Hypothalamus (tissue), 51 donors: ENCODE data around the gene CDKAL1.

Experiments used
- DNase-seq, 51 donors: peaks; one replicate each; lab custom pipeline; 2025; lab: John Stamatoyannopoulos, UW

The CDKAL1 gene

DNA sequence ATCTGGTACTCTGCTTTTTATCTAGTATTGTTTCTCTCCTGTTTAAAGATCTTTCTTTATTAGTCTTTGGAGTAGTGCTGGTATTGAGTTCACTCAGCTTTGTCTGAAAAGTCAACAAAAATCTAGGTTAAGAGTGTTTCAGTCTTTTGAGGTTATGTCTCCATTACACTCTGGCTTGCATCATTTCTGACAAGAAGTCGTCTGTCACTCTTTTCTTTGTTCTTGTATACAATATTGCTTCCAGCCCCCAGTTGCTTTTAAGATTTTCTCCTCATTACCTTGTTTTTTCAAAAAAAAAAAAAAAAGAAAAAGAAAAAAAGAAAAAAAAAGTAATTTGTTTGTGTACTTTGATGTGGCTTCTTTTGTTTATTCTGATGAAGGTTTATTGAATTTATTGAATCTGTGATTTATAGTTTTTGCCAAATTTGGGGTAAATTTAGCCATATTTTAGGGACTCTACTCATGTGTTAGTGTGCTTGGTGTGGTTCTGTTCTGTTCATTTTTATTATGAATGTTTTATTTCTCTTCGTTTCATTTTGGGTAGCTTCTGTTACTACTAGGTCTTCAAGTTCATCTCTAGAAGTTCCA is 408.9 kb downstream of the CDKAL1 start:
- no peak for DNase-seq

DNA sequence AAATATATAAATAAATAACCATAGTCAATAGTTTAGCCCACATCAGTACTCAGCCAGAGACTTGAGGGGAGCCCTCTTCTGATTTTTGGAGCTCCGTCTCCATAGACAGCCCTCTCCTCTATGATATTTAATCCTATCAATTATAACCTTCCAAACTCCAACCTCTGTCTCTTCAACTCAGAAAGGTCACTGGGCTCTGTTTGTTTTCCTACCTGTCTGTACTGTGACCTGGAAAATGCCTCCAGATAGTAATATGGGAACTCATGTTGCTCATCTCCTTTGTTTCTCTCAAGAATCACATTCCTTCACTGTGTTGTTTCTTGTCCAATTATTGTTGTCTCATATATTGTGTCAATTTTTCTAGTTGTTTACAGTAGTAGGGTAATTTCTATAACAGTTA is 409.7 kb downstream of the CDKAL1 start:
- DNase-seq: no peak

- no peak for DNase-seq
Observed at GRCh38 chr6:20946022-20946421, 411.8 kb downstream of the CDKAL1 start.

DNA sequence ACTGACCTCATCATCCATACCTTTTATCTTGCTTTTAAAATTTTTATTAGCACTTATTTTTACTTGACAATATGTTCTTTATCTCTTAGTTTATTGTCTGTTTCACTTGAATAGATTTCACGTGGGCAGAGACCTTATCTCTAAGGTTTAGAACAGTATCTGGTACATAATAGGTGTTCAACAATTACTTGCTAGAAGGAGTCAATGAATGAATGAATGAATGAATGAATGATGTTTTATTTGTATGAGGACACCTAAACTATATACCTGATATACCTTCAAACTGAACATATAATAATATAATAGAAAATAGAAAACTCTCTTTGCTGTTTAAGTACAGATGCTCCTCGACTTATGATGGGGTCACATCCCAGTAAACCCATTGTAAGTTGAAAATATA is 412.6 kb downstream of the CDKAL1 start:
- DNase-seq: no peak

- DNase-seq: no peak
Observed at GRCh38 chr6:20947977-20948376, 413.7 kb downstream of the CDKAL1 start.

DNA sequence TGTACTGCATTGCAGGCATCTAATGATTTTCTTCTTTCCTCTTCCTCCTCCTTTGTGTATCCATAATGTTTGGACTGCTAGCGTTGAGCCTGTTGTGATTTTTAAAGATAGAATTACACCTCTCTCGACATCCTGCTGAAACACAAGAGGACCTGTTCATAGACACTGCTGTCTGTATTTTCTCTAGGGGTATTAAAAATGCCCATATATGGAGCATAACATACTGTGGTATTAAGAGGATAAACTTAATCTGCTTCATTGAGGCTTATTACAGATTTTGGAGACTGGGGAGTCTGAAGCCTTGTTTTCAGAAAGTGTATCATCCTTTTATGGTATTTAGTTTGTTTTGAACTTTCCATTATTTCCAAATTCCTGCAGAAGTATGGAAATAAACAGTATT is 414.3 kb downstream of the CDKAL1 start:
- no peak for DNase-seq

DNA sequence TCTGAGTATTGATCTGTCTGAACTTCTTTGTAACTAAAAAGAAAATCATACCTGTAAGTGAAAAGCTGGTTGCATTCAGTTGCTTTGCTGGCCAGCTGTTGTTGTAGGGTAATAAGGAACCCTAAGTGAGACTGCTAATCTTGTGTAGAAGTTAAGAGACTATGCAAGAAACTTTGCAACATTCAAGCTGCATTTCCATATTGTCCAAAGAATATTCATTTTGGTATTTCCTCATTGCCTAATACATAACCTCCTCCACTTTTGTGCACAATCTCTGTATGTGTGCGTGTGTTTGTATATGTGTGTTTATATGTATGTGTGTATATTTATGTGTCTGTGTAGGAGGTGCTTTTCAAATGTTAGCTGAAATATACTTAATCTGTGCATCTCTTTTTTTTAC is 414.9 kb downstream of the CDKAL1 start:
- DNase-seq: no peak

- DNase-seq: peak in 1 of 51 donors; percentile 7
Observed at GRCh38 chr6:20952699-20953474, 418.6 kb downstream of the CDKAL1 start.

DNA sequence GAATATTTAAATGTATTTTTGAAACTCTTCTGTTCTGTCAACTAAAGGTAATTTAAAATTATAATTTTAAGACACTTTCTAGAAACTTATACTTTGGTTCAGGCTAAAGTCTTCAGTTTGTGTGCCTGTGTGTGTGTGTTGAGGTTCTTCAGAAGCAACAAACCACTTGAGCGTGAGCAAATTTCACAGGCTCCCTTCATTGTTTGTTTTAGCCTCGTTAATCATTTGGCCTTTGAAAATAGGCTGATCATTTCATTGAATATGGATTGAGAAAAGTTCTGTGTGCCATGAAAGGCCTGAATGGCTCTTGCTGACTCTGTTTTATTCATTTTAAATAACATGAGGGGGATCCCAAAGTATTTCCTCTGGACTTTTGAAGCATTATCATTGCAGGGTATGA is 420.1 kb downstream of the CDKAL1 start:
- no peak for DNase-seq

DNA sequence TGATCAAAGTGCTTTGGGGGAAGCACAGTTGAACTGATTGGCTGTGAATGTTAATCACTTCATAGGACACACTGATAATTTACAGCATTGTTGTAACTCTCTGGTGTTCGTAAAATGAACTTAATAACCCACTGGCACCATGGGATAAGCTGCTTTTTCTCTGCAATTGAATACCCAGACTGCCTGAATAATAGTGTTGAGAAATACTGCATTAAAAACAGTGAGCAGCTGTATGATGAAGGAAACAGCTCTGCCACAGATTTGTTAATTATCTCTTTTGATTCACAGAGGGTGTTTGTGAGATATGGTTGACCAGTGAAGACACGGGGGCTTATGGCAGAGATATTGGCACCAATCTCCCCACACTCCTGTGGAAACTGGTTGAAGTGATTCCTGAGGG is 420.9 kb downstream of the CDKAL1 start:
- DNase-seq: no peak

DNA sequence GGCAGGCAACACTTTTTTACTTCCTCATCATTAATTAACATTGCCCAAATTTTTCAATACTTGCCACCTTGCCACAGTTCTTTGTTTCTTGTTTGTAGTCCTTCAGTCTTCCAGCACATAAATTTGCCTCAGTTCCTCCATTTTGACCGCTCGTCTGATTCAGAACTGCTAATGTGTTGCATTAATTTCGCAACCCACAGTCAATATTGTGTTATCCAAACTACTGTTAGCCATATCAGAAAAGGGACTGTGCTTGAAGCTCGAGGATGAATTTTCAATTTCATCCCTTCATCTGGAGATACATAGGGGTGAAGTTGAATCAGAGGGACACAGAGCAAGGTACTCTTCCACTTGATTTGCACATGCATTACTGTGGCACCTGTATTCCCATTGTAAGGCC is 421.5 kb downstream of the CDKAL1 start:
- no peak for DNase-seq

GRCh38 chr6:20960067-20960466 is 425.8 kb downstream of the CDKAL1 start:
- no peak for DNase-seq

DNA sequence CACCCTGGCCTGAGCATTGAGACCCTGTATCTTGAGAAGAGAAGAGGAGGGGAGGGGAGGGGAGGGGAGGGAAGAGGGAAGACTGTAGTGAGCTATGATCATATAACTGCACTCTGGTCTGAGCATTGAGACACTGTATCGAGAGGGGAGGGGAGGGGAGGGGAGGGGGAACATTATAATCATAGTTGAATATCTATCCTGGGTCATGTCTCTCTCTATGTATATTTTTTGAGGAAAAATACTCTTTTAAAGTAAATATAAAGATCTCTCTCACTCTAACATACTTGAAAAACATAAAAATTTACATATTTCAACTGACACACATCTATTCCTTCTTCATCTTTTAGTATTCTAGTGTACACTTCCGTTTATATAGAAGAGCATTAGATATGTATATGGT is 431.0 kb downstream of the CDKAL1 start:
- DNase-seq: no peak

GRCh38 chr6:20965915-20966314 is 431.7 kb downstream of the CDKAL1 start:
- no peak for DNase-seq

DNA sequence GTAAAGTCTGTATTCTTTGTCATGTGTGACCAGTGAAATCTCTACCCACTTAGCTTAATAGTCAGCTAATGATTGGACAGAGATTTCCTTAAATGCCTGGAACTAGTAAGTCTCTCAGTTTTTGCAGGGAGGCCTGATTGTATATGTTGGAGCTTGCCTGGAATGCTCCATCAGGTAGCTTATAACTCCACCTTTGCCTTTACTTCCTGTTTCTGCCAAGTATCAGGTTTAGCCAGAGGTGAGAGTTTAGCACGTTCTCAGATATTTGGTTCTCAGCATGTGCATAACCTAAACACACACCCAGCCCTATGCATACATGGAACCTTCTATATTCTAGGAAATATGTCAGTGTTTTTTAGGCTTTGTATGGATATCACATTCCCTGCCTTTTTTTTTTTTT is 435.3 kb downstream of the CDKAL1 start:
- DNase-seq: no peak

- DNase-seq: no peak
Observed at GRCh38 chr6:20976391-20976918, 442.2 kb downstream of the CDKAL1 start.

GRCh38 chr6:20978151-20978614 is 443.9 kb downstream of the CDKAL1 start:
- no peak for DNase-seq

- no peak for DNase-seq
Observed at GRCh38 chr6:20979076-20979475, 444.8 kb downstream of the CDKAL1 start.

DNA sequence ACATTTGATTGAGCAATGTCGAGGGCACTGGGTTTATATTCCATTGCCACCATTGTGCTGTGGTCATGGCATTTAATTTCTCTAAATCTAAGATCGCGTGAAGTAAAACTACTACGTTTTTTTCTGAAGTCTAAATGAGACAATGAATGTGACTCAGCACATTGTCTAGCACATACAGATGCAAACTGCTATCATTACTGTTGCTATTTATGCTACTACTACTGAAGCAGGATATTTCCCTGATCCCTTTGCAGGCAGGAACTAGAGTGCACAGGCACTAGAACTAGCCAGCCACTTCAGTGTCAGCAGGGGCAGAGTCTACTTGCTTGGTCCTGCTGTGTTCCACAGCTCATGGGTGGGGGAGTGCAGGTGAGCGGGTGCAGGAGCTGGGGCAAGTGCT is 449.7 kb downstream of the CDKAL1 start:
- DNase-seq: no peak

- DNase-seq: no peak
Observed at GRCh38 chr6:20985821-20986220, 451.6 kb downstream of the CDKAL1 start.

- no peak for DNase-seq
Observed at GRCh38 chr6:20991910-20992309, 457.7 kb downstream of the CDKAL1 start.

DNA sequence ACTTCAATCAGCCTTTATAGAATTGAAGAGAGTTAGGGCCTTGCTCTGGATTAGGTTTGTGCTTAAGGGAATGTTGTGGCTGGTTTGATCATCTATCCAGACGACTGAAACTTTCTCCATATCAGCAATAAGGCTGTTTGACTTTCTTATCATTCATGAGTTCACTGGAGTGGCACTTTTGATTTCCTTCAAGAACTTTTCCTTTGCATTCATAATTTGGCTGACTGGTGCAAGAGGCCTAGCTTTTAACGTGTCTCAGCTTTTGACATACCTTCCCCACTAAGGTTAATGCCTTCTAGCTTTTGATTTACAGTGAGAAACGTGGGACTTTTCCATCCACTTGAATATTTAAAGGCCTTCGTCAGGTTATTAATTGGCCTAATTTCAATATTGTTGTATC is 461.8 kb downstream of the CDKAL1 start:
- DNase-seq: no peak
